HepG2 (cell line): ENCODE measurements around the gene FAM20A. TPM values are rescaled to one million over a fixed set of nuclear protein-coding genes. Genes with fewer than 3 reads are reported as not detected.

ENCODE experiments used
- AKNA ChIP-seq: sonication (generic); formaldehyde crosslinking; IDR thresholded peaks from 2 replicates; pipeline ENCODE4 v1.4.0; 2020; ENCODE audit warnings: missing genetic modification reagents, borderline replicate concordance
- ATF4 ChIP-seq, 2 experiments: fragments of 450-650 bp in 1 of 2; sonication (generic) in 1 of 2; formaldehyde crosslinking; IDR thresholded peaks; 2 replicates each; pipeline versions ENCODE4 v1.5.0 to v1.8.0; 2020 to 2022; ENCODE audit warnings: mild to moderate bottlenecking in 1 of 2, missing genetic modification reagents in 1 of 2
- BCL6 ChIP-seq: IDR thresholded peaks from 2 replicates; pipeline ENCODE4 v1.6.1; 2016; ENCODE audit warnings: missing genetic modification reagents, missing compliant biosample characterization
- EZH2 ChIP-seq: conservative IDR thresholded peaks from 2 replicates; pipeline ENCODE4 v1.6.1; 2012; ENCODE audit warnings: mild to moderate bottlenecking, low read depth, low read length, moderate library complexity
- GLMP ChIP-seq: sonication (generic); formaldehyde crosslinking; IDR thresholded peaks from 2 replicates; pipeline ENCODE4 v1.9.0; 2021; ENCODE audit warnings: missing genetic modification reagents, mild to moderate bottlenecking, borderline replicate concordance
- HDAC6 ChIP-seq: fragments of 200-600 bp; sonication (generic); IDR thresholded peaks from 2 replicates; pipeline ENCODE4 v1.7.0; 2017; ENCODE audit warnings: mild to moderate bottlenecking, antibody characterized with exemption, low read length, low read depth
- HMGXB4 ChIP-seq, 2 experiments: sonication (generic) in 1 of 2; formaldehyde crosslinking in 1 of 2; IDR thresholded peaks; 2 replicates each; pipeline versions ENCODE4 v1.4.0 to v1.6.1; 2018 to 2020; ENCODE audit warnings: missing genetic modification reagents in 2 of 2, borderline replicate concordance in 1 of 2, low read depth in 1 of 2, mild to moderate bottlenecking in 1 of 2, missing biosample characterization in 1 of 2
- PRPF4 ChIP-seq: fragments of 200-400 bp; formaldehyde crosslinking; IDR thresholded peaks from 2 replicates; pipeline ENCODE4 v1.6.1; 2016; ENCODE audit warnings: low read length, low read depth; ENCODE audit not compliant: poor library complexity, severe bottlenecking
- RBAK ChIP-seq: sonication (generic); formaldehyde crosslinking; IDR thresholded peaks from 2 replicates; pipeline ENCODE4 v1.5.1; 2020; ENCODE audit warnings: mild to moderate bottlenecking, missing genetic modification reagents
- SOX13 ChIP-seq, 3 experiments: fragments of 450-650 bp in 1 of 3; sonication (generic) in 1 of 3; formaldehyde crosslinking in 1 of 3; IDR thresholded peaks in 2 of 3; conservative IDR thresholded peaks in 1 of 3; 2 replicates each; pipeline versions ENCODE4 v1.5.0 to v1.6.1; 2016 to 2020; ENCODE audit warnings: antibody characterized with exemption in 1 of 3, mild to moderate bottlenecking in 1 of 3, missing compliant biosample characterization in 1 of 3, missing genetic modification reagents in 1 of 3, moderate library complexity in 1 of 3
- ZNF101 ChIP-seq: sonication (generic); formaldehyde crosslinking; IDR thresholded peaks from 2 replicates; pipeline ENCODE4 v1.4.0; 2020; ENCODE audit warnings: mild to moderate bottlenecking, low read depth, missing genetic modification reagents, borderline replicate concordance
- ZNF274 ChIP-seq: sonication (generic); formaldehyde crosslinking; IDR thresholded peaks from 2 replicates; pipeline ENCODE4 v1.5.1; 2020; ENCODE audit warnings: mild to moderate bottlenecking, missing genetic modification reagents
- ZNF44 ChIP-seq: sonication (generic); formaldehyde crosslinking; IDR thresholded peaks from 2 replicates; pipeline ENCODE4 v1.5.1; 2020; ENCODE audit warnings: mild to moderate bottlenecking, missing genetic modification reagents
- ZNF564 ChIP-seq: sonication (generic); formaldehyde crosslinking; IDR thresholded peaks from 2 replicates; pipeline ENCODE4 v1.8.1; 2023; ENCODE audit warnings: mild to moderate bottlenecking, missing genetic modification reagents
- ZNF577 ChIP-seq: sonication (generic); formaldehyde crosslinking; IDR thresholded peaks from 2 replicates; pipeline ENCODE4 v1.4.0; 2020; ENCODE audit warnings: mild to moderate bottlenecking, low read depth, missing genetic modification reagents, borderline replicate concordance
- ZNF740 ChIP-seq: sonication (generic); formaldehyde crosslinking; IDR thresholded peaks from 2 replicates; pipeline ENCODE4 v1.4.0; 2020; ENCODE audit warnings: missing genetic modification reagents
- ZNF749 ChIP-seq: sonication (generic); formaldehyde crosslinking; IDR thresholded peaks from 2 replicates; pipeline ENCODE4 v1.8.0; 2022; ENCODE audit warnings: mild to moderate bottlenecking, missing genetic modification reagents, moderate library complexity, borderline replicate concordance
- ZSCAN22 ChIP-seq: sonication (generic); formaldehyde crosslinking; IDR thresholded peaks from 2 replicates; pipeline ENCODE4 v1.4.0; 2020; ENCODE audit warnings: mild to moderate bottlenecking, missing genetic modification reagents
- polyA plus RNA-seq, 8 experiments: library from polyadenylated mRNA; depleted of rRNA in 3 of 8; stranded (reverse) in 7 of 8; unstranded in 1 of 8; fragments of >200 nt; fragmentation: Illumina TruSeq in 4 of 8; extraction: Trizol in 4 of 8; gene quantifications; 2 replicates each; pipeline versions ENCODE4 v1.2.1 to v1.2.3, GENCODE V29; 2011 to 2016; ENCODE audit warnings: low read depth in 4 of 8, missing spikeins in 1 of 8, mixed read lengths in 1 of 8; ENCODE audit not compliant: insufficient read depth in 1 of 8
- total RNA-seq, 5 experiments: library from RNA; depleted of rRNA; stranded (reverse); fragments of >200 nt; fragmentation: Illumina TruSeq; extraction: Trizol; gene quantifications; 2 replicates each; pipeline ENCODE4 v1.2.3, GENCODE V29; 2016; ENCODE audit warnings: low read depth in 1 of 5

FAM20A gene
- total and polyA plus RNA-seq, 2 of the 13 experiments (the other 11 are each of a cell fraction or from before 2014, with no cell fraction given) = 9.3 to 20.7 TPM

GRCh38 chr17:68600931-68601564 is at the start of gene FAM20A (continued):
- TF ChIP-seq SOX13 (IDR thresholded peaks at IDR 0.05) (no peak), SOX13 (CRISPR knock-in tag; conservative IDR thresholded peaks at IDR 0.05 in 1 of 2, IDR thresholded peaks at IDR 0.05 in 1 of 2) (peak in 1 of 2 experiments; percentile 54; a peak in 2 of 4 replicates), ZNF749 (CRISPR knock-in tag) (no peak), ZNF44 (CRISPR knock-in tag) (no peak), PRPF4 (no peak), ZNF274 (CRISPR knock-in tag) (no peak), HMGXB4 (CRISPR knock-in tag; IDR thresholded peaks at IDR 0.05; ENCODE audit: borderline replicate concordance in 1 of 2, low read depth in 1 of 2) (peak in 1 of 2 experiments; percentile 57; a peak in 1 of 4 replicates), GLMP (no peak), ZNF564 (CRISPR knock-in tag) (peak; percentile 40; the same call in 1 of the 2 replicates), ZNF101 (no peak), HDAC6 (no peak), ZSCAN22 (CRISPR knock-in tag) (no peak), EZH2 (no peak), ATF4 (CRISPR knock-in tag; IDR thresholded peaks at IDR 0.05) (no peak; a peak in 1 of 4 replicates), ZNF740 (CRISPR knock-in tag) (peak; percentile 92), AKNA (no peak), RBAK (CRISPR knock-in tag) (no peak), BCL6 (CRISPR knock-in tag) (peak; percentile 54), ZNF577 (no peak)
